Muscle layer of duodenum (tissue), 2 donors: Measurements from ENCODE around the gene PLK2.

Experiments
- H3K27ac ChIP-seq: one replicate; pipeline ENCODE4 v1.7.0; 2013; ENCODE audit warnings: mild to moderate bottlenecking, low read length
- H3K27me3 ChIP-seq: one replicate; pipeline ENCODE4 v1.7.0; 2013; ENCODE audit warnings: low read depth, mild to moderate bottlenecking, control low read depth, low read length
- H3K36me3 ChIP-seq, 2 donors: one replicate each; pipeline ENCODE4 v1.7.0; 2013; ENCODE audit warnings: low read length in 2 of 2, control low read depth in 1 of 2, mild to moderate bottlenecking in 1 of 2; ENCODE audit not compliant: insufficient read depth in 2 of 2, control insufficient read depth in 1 of 2
- H3K4me1 ChIP-seq, 2 donors: one replicate each; pipeline ENCODE4 v1.7.0; 2013; ENCODE audit warnings: low read length in 2 of 2, mild to moderate bottlenecking in 2 of 2, control low read depth in 1 of 2, moderate library complexity in 1 of 2; ENCODE audit not compliant: insufficient read depth in 2 of 2, control insufficient read depth in 1 of 2
- H3K4me3 ChIP-seq, 2 donors: one replicate each; pipeline ENCODE4 v1.7.0; 2013; ENCODE audit warnings: low read length in 2 of 2, low read depth in 1 of 2, mild to moderate bottlenecking in 1 of 2
- H3K9me3 ChIP-seq, 2 donors: one replicate each; pipeline ENCODE4 v1.7.0; 2013; ENCODE audit warnings: low read length in 2 of 2, control low read depth in 1 of 2, mild to moderate bottlenecking in 1 of 2; ENCODE audit not compliant: control insufficient read depth in 1 of 2
- donor health status: healthy.

PLK2 gene

DNA sequence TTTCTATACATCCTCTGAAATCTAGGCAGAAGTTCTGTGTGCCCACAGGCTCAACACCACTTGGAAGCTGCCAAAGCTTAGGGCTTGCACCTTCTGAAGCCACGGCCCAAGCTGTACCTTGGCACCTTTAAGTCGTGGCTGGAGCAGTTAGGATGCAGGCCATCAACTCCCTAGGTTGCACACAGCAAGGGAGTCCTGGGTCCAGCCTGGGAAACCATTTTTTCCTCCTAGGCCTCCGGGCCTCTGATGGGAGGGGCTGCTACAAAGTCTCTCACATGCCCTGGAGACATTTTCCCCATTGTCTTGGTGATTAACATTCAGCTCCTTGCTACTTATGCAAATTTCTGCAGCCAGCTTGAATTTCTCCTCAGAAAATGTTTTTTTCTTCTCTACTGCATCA is 15.5 kb upstream of the PLK2 start:
- Histone ChIP-seq H3K4me3 (no peak overlapping the region), H3K4me1 (no peaks in the 10 kb centered on the region), H3K27ac (no peak overlapping the region), H3K9me3 (no peaks in the 10 kb centered on the region), H3K27me3 (no peaks in the 10 kb centered on the region), H3K36me3 (no peaks in the 10 kb centered on the region)

DNA sequence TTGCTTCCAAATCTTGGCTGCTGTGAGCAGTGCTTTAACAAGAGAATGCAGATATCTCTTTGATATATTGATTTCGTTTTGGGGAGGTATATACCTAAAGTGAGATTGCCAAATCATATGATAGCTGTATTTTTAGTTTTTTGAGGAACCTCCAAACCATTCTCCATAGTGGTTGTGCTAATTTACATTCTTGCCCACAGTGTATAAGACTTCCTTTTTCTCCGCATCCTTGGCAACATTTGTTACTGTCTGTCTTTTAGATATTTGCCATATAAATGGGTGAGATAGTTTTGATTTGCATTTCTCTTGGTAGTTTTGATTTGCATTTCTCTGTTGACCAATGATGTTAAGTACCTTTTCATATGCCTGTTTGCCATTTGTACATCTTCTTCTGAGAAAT is 10.0 kb upstream of the PLK2 start:
- no peaks in the 10 kb centered on the region for H3K4me1 ChIP-seq
- H3K27me3 ChIP-seq = no peaks in the 10 kb centered on the region
- H3K4me3 ChIP-seq = no peak overlapping the region
- no peak overlapping the region for H3K27ac ChIP-seq
- H3K36me3 ChIP-seq = no peaks in the 10 kb centered on the region
- H3K9me3 ChIP-seq = no peaks in the 10 kb centered on the region

DNA sequence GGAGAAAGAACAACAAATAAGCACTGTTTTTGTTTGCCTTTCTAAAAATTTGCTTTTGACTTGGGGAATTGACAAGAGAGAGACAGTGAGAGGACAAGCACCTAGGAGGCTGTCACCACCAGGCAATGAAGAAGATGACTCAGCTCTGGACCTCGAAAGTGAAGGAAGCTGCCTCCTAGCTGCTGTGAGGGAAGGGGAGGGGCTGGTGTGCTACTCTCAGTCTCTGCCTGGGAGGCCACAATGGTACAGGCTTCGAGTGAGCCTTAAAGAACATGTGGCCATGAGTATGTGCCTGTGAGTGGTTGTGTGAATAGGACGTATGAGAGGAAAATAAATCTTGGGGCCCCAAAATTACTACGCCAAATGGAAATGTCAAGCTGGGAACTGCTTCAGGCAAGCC is 7.1 kb upstream of the PLK2 start:
- Histone ChIP-seq H3K4me1 (peaks cover 0 to 5% of the 10 kb centered on the region in 2 donors), H3K27me3 (no peaks in the 10 kb centered on the region), H3K27ac (no peak overlapping the region), H3K36me3 (no peaks in the 10 kb centered on the region), H3K9me3 (no peaks in the 10 kb centered on the region), H3K4me3 (no peak overlapping the region)

DNA sequence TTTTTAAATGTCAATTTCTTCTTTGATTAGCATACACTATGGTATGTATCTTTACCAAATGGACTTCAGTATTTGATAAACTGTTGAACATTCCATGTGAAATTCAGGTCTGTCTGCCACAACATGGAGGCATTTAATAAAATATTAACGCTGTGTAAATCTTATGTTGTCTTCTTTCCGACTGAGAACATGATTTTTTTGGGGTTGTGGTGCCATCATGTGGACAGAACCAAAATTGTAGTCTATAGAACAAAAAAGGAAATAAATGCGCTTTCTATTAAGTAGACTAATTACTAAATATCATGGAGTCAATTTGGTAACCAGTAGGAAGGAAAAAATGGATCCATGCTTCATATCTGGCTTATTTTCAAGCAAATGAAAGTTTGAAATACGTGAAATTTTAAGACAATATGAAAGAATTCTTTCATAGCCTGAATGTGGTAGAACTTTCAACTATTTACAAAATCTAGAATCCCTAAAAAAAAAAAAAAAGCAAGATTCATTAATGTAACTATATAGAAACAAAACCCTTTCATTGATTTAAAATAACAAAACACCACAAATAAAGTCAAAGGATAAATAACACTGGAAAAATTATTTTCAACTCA is 2.8 kb upstream of the PLK2 start:
- Histone ChIP-seq H3K4me3 (no peak overlapping the region), H3K27me3 (no peaks in the 10 kb centered on the region), H3K9me3 (no peaks in the 10 kb centered on the region), H3K4me1 (peaks cover 1 to 9% of the 10 kb centered on the region in 2 donors), H3K27ac (peak overlapping the region; percentile 75), H3K36me3 (no peaks in the 10 kb centered on the region)

DNA sequence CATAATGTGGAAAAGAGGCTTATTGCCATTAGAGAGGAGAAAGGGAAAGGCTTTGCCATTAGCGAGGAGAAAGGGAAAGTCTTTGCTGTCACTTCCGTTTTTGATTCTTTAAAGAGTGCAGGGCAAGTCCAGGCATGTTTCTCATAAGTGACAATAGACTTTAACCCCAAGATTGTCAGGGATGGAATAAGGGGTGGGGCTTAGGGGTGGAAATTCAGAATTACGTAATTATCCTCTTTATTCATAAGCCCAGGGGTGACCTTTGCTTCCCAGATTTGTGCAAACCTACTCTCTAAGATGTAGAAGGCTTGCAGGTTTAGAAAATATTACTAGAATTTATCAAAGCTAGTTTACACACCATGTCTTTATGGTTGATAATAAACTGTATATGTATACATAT is 2.3 kb upstream of the PLK2 start:
- Histone ChIP-seq H3K4me1 (peaks cover 4 to 9% of the 10 kb centered on the region in 2 donors), H3K36me3 (peaks cover 2 to 3% of the 10 kb centered on the region in 2 donors), H3K27ac (peak overlapping the region; percentile 75), H3K27me3 (no peaks in the 10 kb centered on the region), H3K9me3 (no peaks in the 10 kb centered on the region), H3K4me3 (no peak overlapping the region)

DNA sequence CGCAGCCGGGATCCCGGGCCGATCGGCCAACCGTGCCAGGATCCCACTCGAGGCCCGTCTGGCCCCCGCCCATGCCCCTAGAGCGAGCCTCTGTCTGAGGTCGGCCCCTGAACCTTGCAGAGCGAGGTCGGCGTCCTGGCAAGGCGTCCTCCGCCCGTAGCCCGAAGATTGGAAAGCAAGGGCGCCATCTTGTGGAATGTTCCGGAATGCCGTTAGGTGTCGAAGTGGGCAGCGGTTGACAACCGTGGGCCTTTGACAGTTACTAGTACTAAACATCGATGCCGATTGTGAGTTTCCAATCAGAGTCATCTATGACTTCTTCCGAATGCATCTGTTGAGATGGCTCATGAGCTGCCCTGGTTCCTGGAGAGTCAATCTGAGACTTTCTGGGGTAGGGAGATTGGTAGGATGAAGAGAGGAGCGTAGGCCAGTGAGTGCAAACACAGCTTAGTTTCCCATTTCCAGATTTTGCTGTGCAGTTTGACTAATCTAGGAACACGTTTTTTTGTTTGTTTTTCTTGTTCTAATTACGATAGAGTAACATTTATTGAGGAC is 923 bp upstream of the PLK2 start:
- peaks cover 7 to 10% of the 10 kb centered on the region in 2 donors for H3K36me3 ChIP-seq
- H3K4me1 ChIP-seq = peaks cover 4 to 9% of the 10 kb centered on the region in 2 donors
- no peaks in the 10 kb centered on the region for H3K9me3 ChIP-seq
- H3K4me3 ChIP-seq = peak overlapping the region; percentile 87 to 91
- H3K27ac ChIP-seq = peak overlapping the region; percentile 75
- no peaks in the 10 kb centered on the region for H3K27me3 ChIP-seq

DNA sequence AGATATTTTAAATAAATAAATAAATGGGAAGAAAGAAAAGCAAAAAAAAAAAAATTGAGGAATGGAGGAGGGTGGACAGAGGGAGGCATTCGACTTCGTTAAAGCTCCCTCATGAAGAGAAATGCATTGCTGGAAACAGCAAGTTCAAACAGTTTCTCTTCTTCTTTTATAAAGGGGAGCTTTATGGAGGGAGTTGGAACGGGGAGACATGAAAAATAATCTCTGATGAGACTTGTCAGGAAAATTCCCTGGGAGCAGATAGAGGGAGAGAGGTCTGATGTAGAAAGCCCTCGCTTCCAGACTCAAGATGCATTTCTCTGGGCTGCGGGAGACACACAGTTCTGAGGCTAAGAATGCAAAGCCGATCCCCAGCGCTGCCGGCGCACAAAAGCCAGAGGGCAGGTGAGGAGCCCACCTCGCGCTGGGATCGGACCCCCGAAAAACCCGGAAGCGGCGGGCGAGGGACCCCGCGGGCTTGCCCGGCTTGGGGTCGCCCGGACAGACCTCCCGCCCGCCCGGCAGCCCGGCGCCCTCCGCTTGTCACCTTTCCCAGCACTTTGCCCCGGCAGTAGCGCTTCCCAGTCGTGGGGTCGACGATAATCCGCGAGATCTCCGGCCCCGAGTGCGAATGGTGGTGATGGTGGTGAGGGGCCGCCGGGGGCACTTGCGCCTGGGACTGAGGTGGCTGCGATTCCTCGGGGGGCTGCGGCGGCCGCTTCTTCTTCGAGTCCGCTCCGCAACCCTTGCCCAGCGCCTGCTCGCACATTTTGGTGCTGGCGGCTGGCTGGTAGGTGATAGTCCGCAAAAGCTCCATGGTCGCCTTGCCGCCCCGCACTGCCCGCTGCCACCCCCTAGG is 512 bp downstream of the PLK2 start:
- Histone ChIP-seq H3K9me3 (no peaks in the 10 kb centered on the region), H3K4me1 (peaks cover 9 to 13% of the 10 kb centered on the region in 2 donors), H3K36me3 (peaks cover 21 to 25% of the 10 kb centered on the region in 2 donors), H3K27me3 (no peaks in the 10 kb centered on the region), H3K27ac (peak overlapping the region; percentile 75), H3K4me3 (peak overlapping the region; percentile 87 to 91)

DNA sequence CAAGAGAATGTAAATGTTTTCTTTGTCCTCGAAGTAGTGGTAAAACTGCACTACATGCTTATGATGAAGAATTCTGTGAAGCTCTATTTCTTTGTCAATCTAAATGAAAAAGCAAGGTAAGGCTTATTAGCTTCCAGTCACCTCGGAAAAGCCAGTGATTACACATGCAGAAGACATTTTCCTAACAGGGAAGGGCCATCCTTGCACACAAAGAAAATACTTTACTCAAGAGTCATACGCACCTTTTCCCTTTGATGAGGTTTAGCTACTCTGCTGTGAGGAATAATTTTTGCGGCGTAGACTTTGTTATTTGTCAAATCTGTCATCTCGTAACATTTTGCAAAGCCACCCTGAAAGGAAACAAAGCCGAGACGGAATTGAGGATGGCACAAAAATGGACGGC is 1.1 kb downstream of the PLK2 start:
- Histone ChIP-seq H3K9me3 (no peaks in the 10 kb centered on the region), H3K4me1 (peaks cover 9 to 15% of the 10 kb centered on the region in 2 donors), H3K27ac (peak overlapping the region; percentile 75), H3K36me3 (peaks cover 27 to 28% of the 10 kb centered on the region in 2 donors), H3K27me3 (no peaks in the 10 kb centered on the region), H3K4me3 (peak overlapping the region; percentile 87 to 91)

DNA sequence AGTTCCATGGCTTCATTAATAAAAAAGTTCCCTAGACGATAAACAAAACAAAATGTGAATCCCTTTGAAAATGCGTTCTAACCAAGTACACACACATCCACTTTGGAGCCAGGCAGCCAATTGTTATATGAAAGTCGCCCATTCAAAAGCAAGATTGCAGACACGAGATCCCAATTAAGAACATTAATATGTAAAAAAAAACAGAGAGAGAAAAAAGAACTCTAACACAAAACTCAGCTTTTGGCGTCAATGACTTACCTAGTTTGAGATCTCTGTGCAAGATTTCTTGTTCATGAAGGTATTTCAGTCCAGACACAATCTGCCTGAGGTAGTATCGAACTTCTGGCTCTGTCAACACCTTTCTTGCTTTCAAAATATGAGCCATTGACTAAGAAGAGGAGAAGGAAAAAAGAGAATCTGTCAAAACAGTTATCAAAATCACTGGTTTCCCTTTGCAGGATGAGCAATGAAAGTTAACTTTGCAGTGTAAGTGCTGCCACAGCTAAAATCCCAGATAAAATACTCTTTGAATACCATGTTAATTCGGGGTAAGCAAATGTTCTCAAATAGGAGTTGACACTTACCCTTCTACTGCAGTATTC is 1.6 kb downstream of the PLK2 start:
- Histone ChIP-seq H3K36me3 (peaks cover 31 to 33% of the 10 kb centered on the region in 2 donors), H3K27ac (peak overlapping the region; percentile 75), H3K27me3 (no peaks in the 10 kb centered on the region), H3K9me3 (no peaks in the 10 kb centered on the region), H3K4me3 (peak overlapping the region; percentile 87 to 91), H3K4me1 (peaks cover 9 to 15% of the 10 kb centered on the region in 2 donors)

DNA sequence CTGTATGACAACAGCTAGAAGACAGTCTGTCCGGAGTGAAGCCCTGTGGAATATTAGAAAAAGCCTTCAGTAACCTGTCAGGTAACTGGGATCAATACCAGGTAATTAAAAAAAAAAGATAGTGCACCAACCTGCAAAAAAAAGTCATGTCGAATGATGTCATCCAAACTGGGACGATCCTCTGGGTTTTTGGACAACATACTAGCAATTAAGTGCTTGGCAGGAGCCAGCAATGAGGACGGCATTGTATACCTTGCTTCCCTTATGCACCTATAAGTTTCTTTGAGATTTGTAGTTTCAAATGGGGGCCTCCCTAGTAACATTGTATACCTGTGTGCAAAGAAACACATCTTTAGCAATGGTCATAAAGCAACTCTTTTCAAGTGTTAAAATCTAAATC is 2.8 kb downstream of the PLK2 start:
- H3K4me3 ChIP-seq = peak overlapping the region; percentile 87 to 91

DNA sequence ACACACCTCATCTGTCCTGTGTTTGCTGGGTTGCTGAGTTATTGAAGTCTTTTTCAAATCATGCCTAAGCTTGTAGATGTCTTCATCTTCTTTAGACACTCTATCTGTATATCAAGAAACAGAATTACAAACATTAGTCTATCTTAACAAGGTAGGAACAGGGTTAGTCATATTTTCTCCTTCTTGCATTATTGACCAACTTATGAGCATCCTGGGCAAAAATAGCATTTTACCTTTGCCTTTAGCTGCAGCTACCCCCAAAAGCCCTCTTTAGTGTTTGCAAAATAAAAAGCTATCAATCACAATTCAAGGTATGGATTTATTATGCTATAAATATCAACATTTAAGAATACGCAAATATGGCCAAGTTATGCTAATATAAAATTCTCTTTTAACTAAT is 3.4 kb downstream of the PLK2 start:
- peak overlapping the region; percentile 1 for H3K27ac ChIP-seq
- no peaks in the 10 kb centered on the region for H3K9me3 ChIP-seq
- peak overlapping the region; percentile 87 to 91 for H3K4me3 ChIP-seq
- H3K36me3 ChIP-seq = peaks cover 31 to 38% of the 10 kb centered on the region in 2 donors
- peaks cover 4 to 15% of the 10 kb centered on the region in 2 donors for H3K4me1 ChIP-seq
- H3K27me3 ChIP-seq = no peaks in the 10 kb centered on the region

More for the DNA sequence above, 2.8 kb downstream of the PLK2 start:
- Histone ChIP-seq H3K36me3 (peaks cover 31 to 38% of the 10 kb centered on the region in 2 donors), H3K27me3 (no peaks in the 10 kb centered on the region), H3K27ac (no peak overlapping the region), H3K4me1 (peaks cover 5 to 15% of the 10 kb centered on the region in 2 donors), H3K9me3 (no peaks in the 10 kb centered on the region)
